Mucosa of descending colon (tissue), 3 donors: Measurements from ENCODE around the gene STAT3. TPM values are rescaled to one million over a fixed set of nuclear protein-coding genes. Genes with fewer than 3 reads are reported as not detected.

Experiments used
- ATAC-seq: fragments of 200-7000 bp; cut with Tn5 transposase; one replicate; pipeline ENCODE4 v1.9.1; 2020; ENCODE audit warnings: mild to moderate bottlenecking, moderate library complexity
- DNase-seq, 3 donors: peaks; one replicate each; pipeline ENCODE4 v3.0.0-alpha.2; 2020
- H3K36me3 ChIP-seq: fragments of 200-600 bp; one replicate; pipeline ENCODE4 v1.8.0; 2021; ENCODE audit warnings: low read depth, mild to moderate bottlenecking
- H3K4me1 ChIP-seq: fragments of 200-600 bp; one replicate; pipeline ENCODE4 v1.8.0; 2021; ENCODE audit warnings: low read depth, mild to moderate bottlenecking
- H3K4me3 ChIP-seq: fragments of 200-600 bp; one replicate; pipeline ENCODE4 v1.8.0; 2021; ENCODE audit warnings: mild to moderate bottlenecking
- H3K9me3 ChIP-seq: fragments of 200-600 bp; one replicate; pipeline ENCODE4 v1.8.0; 2021; ENCODE audit warnings: mild to moderate bottlenecking
- intact Hi-C, 2 donors: fragments of 100-400 bp; cut with DNase I in 1 of 2; cut with micrococcal nuclease in 1 of 2; formaldehyde crosslinking; loops; one replicate each; pipeline versions ENCODE4 v1.11.0 to v1.11.1; 2022; cut with DNase I, micrococcal nuclease
- long read RNA-seq, 2 donors: library from polyadenylated mRNA; unstranded; transcript quantifications; one replicate each; pipeline ENCODE4 v2.0.0, GENCODE V29; 2019 to 2021
- total RNA-seq, 3 donors: library from RNA; stranded (reverse); fragmentation: NEBNext Ultra II Directional in 2 of 3; extraction: Animal tissue kit (Norgen Biotek cat#: 25700) in 2 of 3; gene quantifications; one replicate each; pipeline versions ENCODE4 v1.2.1 to v1.2.4, GENCODE V29; 2021 to 2023
- TF ChIP-seq, protein P1 (sequence below): fragments of 200-600 bp; IDR thresholded peaks from one replicate; pipeline ENCODE4 v1.8.0; 2022; ENCODE audit warnings: antibody characterized with exemption, mild to moderate bottlenecking
- donor health status: DM: no; HTN: no; CAD: no; lungs with moderate emphysema.
- donor health status: DM: no; HTN: no; CAD: no.
- donor health status: DM: no; HTN: yes; CAD: no.

STAT3 gene
- 100 to 1,000 TPM; 158 to 230 (median 227) TPM for total RNA-seq
- long read RNA-seq, donor 1, full-length matches to known transcripts, result 63 of 149 reads
- long read RNA-seq, donor 1, partial matches to known transcripts, result 32 of 149 reads
- long read RNA-seq, donor 1, other reads (novel, unspliced or antisense), result 54 of 149 reads
- long read RNA-seq, donor 2, full-length matches to known transcripts, result 45 of 95 reads
- long read RNA-seq, donor 2, partial matches to known transcripts, result 9 of 95 reads
- long read RNA-seq, donor 2, other reads (novel, unspliced or antisense), result 41 of 95 reads

DNA sequence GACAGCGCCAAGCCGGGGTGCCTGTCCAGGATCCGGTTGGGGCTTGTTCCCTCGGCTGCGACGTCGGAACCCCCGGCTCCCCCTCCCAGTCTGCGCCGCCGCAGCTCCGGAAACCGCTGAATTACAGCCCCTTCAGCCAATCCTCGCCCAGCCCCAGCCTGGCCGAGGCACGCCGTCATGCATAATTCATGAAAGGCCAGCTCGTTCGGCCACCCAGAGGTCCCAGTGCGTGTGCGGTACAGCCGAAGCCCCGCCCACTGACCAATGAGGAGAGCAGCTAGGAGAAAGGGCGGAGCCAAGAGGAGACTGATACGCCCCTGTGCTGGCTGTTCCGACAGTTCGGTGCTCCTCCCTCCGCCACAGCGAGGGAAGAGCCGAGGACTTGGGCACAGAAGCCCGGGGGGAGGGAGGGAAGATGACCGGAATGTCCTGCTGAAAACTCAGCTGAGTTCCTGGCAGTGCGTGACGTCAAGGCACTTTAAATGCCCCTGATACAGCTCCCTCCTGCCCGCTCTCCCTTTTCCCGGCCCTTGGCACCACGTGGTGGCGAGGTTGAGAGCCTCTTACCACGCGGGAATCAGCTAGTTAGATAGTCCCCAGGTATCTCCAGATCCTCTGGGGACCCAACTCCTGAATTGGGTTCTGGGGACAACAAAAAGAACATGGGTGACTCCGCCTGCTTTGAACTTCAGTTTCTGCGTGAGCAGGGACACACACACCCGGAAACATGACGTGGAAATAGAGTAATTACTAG is at the start of gene STAT3:
STAT3 (minus strand) TSS at position 62 of the 754 bp plus-strand sequence. CDS start 39,926 bp downstream, outside the sequence.
- intact Hi-C loops, result no loop called here
- H3K36me3 ChIP-seq, result peaks cover 4% of the 10 kb centered on the region
- TF ChIP-seq, protein P1, sequence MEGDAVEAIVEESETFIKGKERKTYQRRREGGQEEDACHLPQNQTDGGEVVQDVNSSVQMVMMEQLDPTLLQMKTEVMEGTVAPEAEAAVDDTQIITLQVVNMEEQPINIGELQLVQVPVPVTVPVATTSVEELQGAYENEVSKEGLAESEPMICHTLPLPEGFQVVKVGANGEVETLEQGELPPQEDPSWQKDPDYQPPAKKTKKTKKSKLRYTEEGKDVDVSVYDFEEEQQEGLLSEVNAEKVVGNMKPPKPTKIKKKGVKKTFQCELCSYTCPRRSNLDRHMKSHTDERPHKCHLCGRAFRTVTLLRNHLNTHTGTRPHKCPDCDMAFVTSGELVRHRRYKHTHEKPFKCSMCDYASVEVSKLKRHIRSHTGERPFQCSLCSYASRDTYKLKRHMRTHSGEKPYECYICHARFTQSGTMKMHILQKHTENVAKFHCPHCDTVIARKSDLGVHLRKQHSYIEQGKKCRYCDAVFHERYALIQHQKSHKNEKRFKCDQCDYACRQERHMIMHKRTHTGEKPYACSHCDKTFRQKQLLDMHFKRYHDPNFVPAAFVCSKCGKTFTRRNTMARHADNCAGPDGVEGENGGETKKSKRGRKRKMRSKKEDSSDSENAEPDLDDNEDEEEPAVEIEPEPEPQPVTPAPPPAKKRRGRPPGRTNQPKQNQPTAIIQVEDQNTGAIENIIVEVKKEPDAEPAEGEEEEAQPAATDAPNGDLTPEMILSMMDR, result peak; percentile 12
- peaks cover 25% of the 10 kb centered on the region for H3K4me1 ChIP-seq
- peak; percentile 94 for ATAC-seq
- peak within 1 kb of the TSS; percentile 98 for H3K4me3 ChIP-seq
- H3K9me3 ChIP-seq, result no peaks in the 10 kb centered on the region
- peak; percentile 100 for DNase-seq

DNA sequence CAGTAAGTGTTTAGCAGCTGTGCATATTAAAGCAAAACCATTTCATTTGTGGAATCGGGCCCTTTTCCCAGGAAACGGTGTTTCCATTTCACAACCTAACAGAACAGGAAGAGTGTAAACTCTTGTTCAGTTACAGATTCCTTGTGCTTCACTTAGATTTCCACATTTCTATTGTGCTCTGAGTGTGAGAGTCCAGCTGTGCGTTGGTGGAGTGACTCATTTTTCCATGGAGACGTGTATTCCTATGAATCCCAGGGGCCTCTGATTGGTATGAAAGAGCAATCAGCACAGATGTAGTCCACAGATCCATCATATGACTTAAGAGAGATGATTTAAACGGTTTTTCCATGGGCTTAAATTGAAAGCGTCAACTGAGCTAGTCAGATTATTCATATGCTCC is 48.1 kb upstream of the STAT3 start:
- TF ChIP-seq, protein P1, result no peak
- no peaks in the 10 kb centered on the region for H3K9me3 ChIP-seq
- H3K4me3 ChIP-seq, result no peak overlapping the region
- no peak for DNase-seq
- ATAC-seq, result peak; percentile 69
- peaks cover 7% of the 10 kb centered on the region for H3K4me1 ChIP-seq
- H3K36me3 ChIP-seq, result no peaks in the 10 kb centered on the region
- intact Hi-C loops, result no loop called here

DNA sequence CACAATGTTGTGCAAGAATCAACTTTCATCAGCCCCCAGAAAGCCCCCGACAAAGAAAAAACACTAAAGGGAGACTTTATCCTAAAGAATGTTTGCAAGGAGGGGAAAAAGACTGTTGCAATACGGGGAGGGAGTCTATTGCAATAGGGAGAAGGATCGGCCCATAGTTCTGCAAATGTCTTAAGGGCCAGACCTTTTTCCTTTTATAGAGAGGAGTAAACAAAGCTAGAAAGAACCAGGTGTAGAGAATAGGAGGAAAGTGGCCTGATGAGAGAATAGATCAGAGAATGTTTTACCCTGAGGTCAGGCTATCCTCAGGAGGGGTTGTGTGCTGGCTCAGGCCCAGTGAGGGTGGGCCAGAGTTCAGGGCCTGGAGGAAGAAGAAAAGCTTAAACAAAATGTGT is 43.5 kb upstream of the STAT3 start:
- intact Hi-C loops, result no loop called here
- peaks cover 4% of the 10 kb centered on the region for H3K4me1 ChIP-seq
- ATAC-seq (peak; percentile 45), DNase-seq (no peak)
- no peaks in the 10 kb centered on the region for H3K36me3 ChIP-seq
- no peaks in the 10 kb centered on the region for H3K9me3 ChIP-seq
- no peak overlapping the region for H3K4me3 ChIP-seq
- TF ChIP-seq, protein P1, result no peak

DNA sequence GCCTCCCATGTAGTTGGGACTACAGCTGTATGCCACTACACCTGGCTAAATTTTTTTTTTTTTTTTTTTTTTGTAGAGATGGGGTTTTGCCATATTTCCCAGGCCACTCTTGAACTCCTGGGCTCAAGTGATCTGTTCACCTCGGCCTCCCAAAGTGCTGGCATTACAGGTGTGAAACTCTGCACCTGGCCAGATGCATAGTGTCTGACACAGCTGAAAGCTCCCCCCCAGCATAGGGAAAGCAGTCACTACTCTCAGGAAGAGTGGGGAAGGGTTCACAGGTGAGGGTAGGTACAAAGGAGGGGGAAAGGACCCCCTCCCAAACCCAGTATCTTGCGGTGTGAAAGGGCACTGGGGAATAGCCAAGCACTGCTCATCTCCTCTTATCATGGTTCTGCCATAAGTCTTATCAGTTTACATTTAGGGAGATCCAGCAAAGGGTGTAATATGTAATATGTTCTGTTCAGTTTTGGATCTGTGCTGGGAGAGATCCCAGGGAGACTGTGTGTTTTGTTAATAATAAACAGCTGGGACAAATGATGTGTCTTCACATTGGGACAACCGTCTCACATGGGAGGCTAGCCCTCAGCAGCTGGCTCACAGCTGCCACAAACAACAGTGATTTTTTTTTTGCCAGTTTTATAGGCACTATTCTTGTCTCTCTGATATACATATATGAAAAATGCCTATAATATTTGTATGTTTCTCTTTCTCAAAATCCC is 41.6 kb upstream of the STAT3 start:
- Histone ChIP-seq H3K4me1 (peaks cover 4% of the 10 kb centered on the region), H3K36me3 (no peaks in the 10 kb centered on the region), H3K4me3 (no peak overlapping the region), H3K9me3 (no peaks in the 10 kb centered on the region)
- ATAC-seq (no peak), DNase-seq (no peak)
- intact Hi-C loops, result loop anchor here in 1 of 2 donors (10.0 kb wide), 1 partner anchor 85 kb away; no protein-coding TSS in a partner anchor
- TF ChIP-seq, protein P1, result no peak

DNA sequence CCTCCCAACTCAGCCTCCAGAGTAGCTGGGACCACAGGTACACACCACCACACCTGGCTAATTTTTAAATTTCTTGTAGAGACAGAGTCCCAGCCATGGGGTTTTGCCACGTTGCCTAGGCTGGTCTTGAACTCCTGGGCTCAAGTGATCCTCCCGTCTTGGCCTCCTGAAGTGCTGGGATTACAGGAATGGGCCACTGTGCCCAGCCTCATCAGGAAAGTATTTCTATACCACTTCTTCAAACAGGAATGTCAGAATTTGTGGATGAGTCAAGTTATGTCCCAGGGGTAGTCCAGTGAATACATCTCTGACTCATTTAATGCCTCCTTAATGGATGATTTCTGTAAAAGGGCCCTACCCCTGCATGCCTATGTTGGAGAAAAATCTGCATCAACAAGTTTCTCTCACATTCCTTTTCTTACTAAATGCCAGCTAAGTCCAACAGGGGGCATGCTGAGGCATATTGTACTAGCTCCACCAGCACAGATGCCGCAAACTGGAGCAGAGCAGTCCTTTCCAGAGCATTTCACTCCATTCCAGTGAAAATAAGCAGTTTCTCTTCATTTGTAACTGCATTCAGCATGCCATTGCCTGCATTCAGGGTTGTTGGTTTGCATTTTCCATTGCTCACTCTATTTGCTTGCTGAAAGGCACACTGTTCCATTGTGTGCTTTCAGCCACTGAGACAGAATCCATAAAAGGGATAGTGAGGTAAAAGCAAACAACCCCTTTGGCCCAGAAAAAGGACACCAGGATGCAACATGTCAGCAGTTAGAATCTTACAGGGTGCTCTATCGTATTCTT is 40.1 kb upstream of the STAT3 start:
- H3K9me3 ChIP-seq, result no peaks in the 10 kb centered on the region

More for the DNA sequence above, 40.1 kb upstream of the STAT3 start:
- TF ChIP-seq, protein P1, result peak; percentile 43
- DNase-seq, result peak in 2 of 3 donors; percentile 14 to 85
- intact Hi-C loops, result loop anchor here in 1 of 2 donors (10.0 kb wide), 1 partner anchor 86 kb away; no protein-coding TSS in a partner anchor
- Histone ChIP-seq H3K4me3 (no peak overlapping the region), H3K4me1 (peaks cover 5% of the 10 kb centered on the region), H3K36me3 (no peaks in the 10 kb centered on the region)
- ATAC-seq, result peak; percentile 86
